Endothelial cell of umbilical vein (primary cell): ENCODE results near the gene B3GALT6. TPM values are rescaled to one million over a fixed set of nuclear protein-coding genes. Genes with fewer than 3 reads are reported as not detected.

Experiments
- BruUV-seq: library from RNA; stranded (reverse); fragments of 400-500 nt; replicated peaks from 2 replicates; lab custom pipeline; 2021; lab: Mats Ljungman, UMichigan
- CTCF ChIA-PET: fragments of 300-600, 350-600 bp; sonication (Branson Sonifier 250); formaldehyde crosslinking; loops from one replicate; lab custom pipeline; 2021; ENCODE audit warnings: antibody characterized with exemption, inconsistent platforms; lab: Charles Lee
- POLR2A ChIA-PET: fragments of 300-600, 350-600 bp; sonication (Branson Sonifier 250); formaldehyde crosslinking; loops from one replicate; lab custom pipeline; 2021; ENCODE audit warnings: antibody characterized with exemption, inconsistent platforms; lab: Charles Lee
- DNase-seq: peaks from one replicate; pipeline ENCODE4 v3.0.0-alpha.2; 2011; ENCODE audit warnings: low read depth, low spot score
- FAIRE-seq: peaks from 2 replicates; lab custom pipeline; 2011; peaks lifted over from hg19 to GRCh38; lab: Jason Lieb, UNC
- H2AFZ ChIP-seq: 2 replicates; pipeline ENCODE4 v1.6.0; 2012; ENCODE audit warnings: low read depth, low read length, control low read depth, inconsistent platforms
- H3K27ac ChIP-seq: 2 replicates; pipeline ENCODE4 v1.5.1; 2011; ENCODE audit warnings: low read depth, mild to moderate bottlenecking, control low read depth, low read length, moderate library complexity; ENCODE audit not compliant: insufficient read depth
- H3K27me3 ChIP-seq, 2 experiments: 2 replicates each; pipeline versions ENCODE4 v1.6.0 to v1.6.1; 2011; ENCODE audit warnings: low read length in 2 of 2, mixed read lengths in 1 of 2; ENCODE audit not compliant: control insufficient read depth in 2 of 2, insufficient read depth in 2 of 2
- H3K36me3 ChIP-seq, 2 experiments: 2 replicates in 1 of 2; 3 replicates in 1 of 2; pipeline ENCODE4 v1.5.1; 2011; ENCODE audit warnings: low read length in 2 of 2, mild to moderate bottlenecking in 1 of 2, moderate library complexity in 1 of 2; ENCODE audit not compliant: control insufficient read depth in 2 of 2, insufficient read depth in 2 of 2; ENCODE audit errors: extremely low read depth in 1 of 2
- H3K4me1 ChIP-seq: 3 replicates; pipeline ENCODE4 v1.5.1; 2011; ENCODE audit warnings: mild to moderate bottlenecking, low read length; ENCODE audit not compliant: control insufficient read depth, insufficient read depth; ENCODE audit errors: extremely low read depth
- H3K4me2 ChIP-seq: 2 replicates; pipeline ENCODE4 v1.6.1; 2011; ENCODE audit warnings: low read length, control low read depth, mixed read lengths; ENCODE audit not compliant: insufficient read depth
- H3K4me3 ChIP-seq, 3 experiments: fragments of 200-600 bp in 1 of 3; sonication (generic), shearing (Covaris generic) in 1 of 3; replicated peaks in 1 of 3; 2 replicates each; pipeline ENCODE4 v1.5.1; 2011 to 2016; ENCODE audit warnings: control low read depth in 3 of 3, low read length in 3 of 3, mild to moderate bottlenecking in 2 of 3, inconsistent platforms in 1 of 3, low read depth in 1 of 3, moderate library complexity in 1 of 3; ENCODE audit not compliant: insufficient read depth in 1 of 3
- H3K79me2 ChIP-seq: 2 replicates; pipeline ENCODE4 v1.6.0; 2012; ENCODE audit warnings: low read length, inconsistent platforms; ENCODE audit not compliant: control insufficient read depth, insufficient read depth
- H3K9ac ChIP-seq: replicated peaks from 2 replicates; pipeline ENCODE3; 2011; ENCODE audit warnings: low read length, control low read depth; ENCODE audit not compliant: insufficient read depth; ENCODE audit errors: extremely low read depth
- H3K9me1 ChIP-seq: replicated peaks from 3 replicates; pipeline ENCODE4 v1.6.0; 2011; ENCODE audit warnings: mild to moderate bottlenecking, low read length; ENCODE audit not compliant: control insufficient read depth, insufficient read depth; ENCODE audit errors: extremely low read depth
- H3K9me3 ChIP-seq: replicated peaks from 2 replicates; pipeline ENCODE4 v1.5.1; 2012; ENCODE audit warnings: low read length, inconsistent platforms; ENCODE audit not compliant: control insufficient read depth, insufficient read depth
- H4K20me1 ChIP-seq: replicated peaks from 2 replicates; pipeline ENCODE3; 2011; ENCODE audit warnings: mild to moderate bottlenecking, low read length; ENCODE audit not compliant: control insufficient read depth, insufficient read depth; ENCODE audit errors: extremely low read depth
- EZH2 ChIP-seq: IDR thresholded peaks from 2 replicates; pipeline ENCODE4 v1.6.1; 2012; ENCODE audit warnings: borderline replicate concordance, low read depth, mild to moderate bottlenecking, moderate library complexity, low read length, inconsistent platforms; ENCODE audit not compliant: severe bottlenecking
- FOS ChIP-seq: IDR thresholded peaks from 2 replicates; pipeline ENCODE4 v1.6.1; 2011; ENCODE audit warnings: mild to moderate bottlenecking, low read length, moderate library complexity, borderline replicate concordance; ENCODE audit not compliant: insufficient read depth
- GATA2 ChIP-seq: IDR thresholded peaks from 2 replicates; pipeline ENCODE4 v1.7.0; 2011; ENCODE audit warnings: low read depth, mild to moderate bottlenecking, moderate library complexity, mixed read lengths, low read length; ENCODE audit not compliant: insufficient read length, insufficient read depth
- JUN ChIP-seq: IDR thresholded peaks from 2 replicates; pipeline ENCODE4 v1.6.1; 2011; ENCODE audit warnings: borderline replicate concordance, low read depth; ENCODE audit not compliant: insufficient read length, insufficient read depth
- MYC ChIP-seq: IDR thresholded peaks from one replicate; pipeline ENCODE4 v1.6.1; 2011; ENCODE audit warnings: mild to moderate bottlenecking, low read depth, low read length
- POLR2A ChIP-seq: IDR thresholded peaks from 2 replicates; pipeline ENCODE4 v1.6.1; 2012; ENCODE audit warnings: low read depth, mild to moderate bottlenecking, control low read depth, low read length
- POLR2AphosphoS5 ChIP-seq: IDR thresholded peaks from 2 replicates; pipeline ENCODE4 v1.6.1; 2012; ENCODE audit warnings: low read depth, mild to moderate bottlenecking, control low read depth, low read length, moderate library complexity; ENCODE audit not compliant: insufficient read depth
- dilution Hi-C: fragments of 300-500 bp; cut with MboI; formaldehyde crosslinking; loops from one replicate; pipeline ENCODE4 v1.15.0; 2019; ENCODE audit warnings: low sequenced_read_pairs; ENCODE audit not compliant: extremely low pct_ligation_motif_present
- intact Hi-C: fragments of 100-400 bp; cut with micrococcal nuclease; formaldehyde crosslinking; loops from one replicate; pipeline ENCODE4 v1.10.0; 2022
- polyA plus RNA-seq, 4 experiments: library from polyadenylated mRNA; depleted of rRNA in 3 of 4; stranded (reverse) in 3 of 4; unstranded in 1 of 4; fragments of >200 nt; gene quantifications; 2 replicates each; pipeline versions ENCODE4 v1.2.1 to v1.2.3, GENCODE V29; 2011 to 2012; ENCODE audit warnings: missing spikeins in 1 of 4
- total RNA-seq: library from RNA; stranded (reverse); gene quantifications from 2 replicates; pipeline ENCODE4 v1.2.3, GENCODE V29; 2021
- TF ChIP-seq, protein P1 (sequence below), 2 donors: IDR thresholded peaks; 1 replicate in 1 of 2; 2 replicates in 1 of 2; pipeline ENCODE4 v1.5.1; 2011; ENCODE audit warnings: low read length in 2 of 2, mild to moderate bottlenecking in 2 of 2, moderate library complexity in 2 of 2, control low read depth in 1 of 2, inconsistent platforms in 1 of 2, low read depth in 1 of 2; ENCODE audit not compliant: insufficient read depth in 1 of 2; ENCODE audit errors: extremely low read depth in 1 of 2
- TF ChIP-seq, protein P2 (sequence below): IDR thresholded peaks from 2 replicates; pipeline ENCODE4 v1.6.1; 2011; ENCODE audit not compliant: insufficient read depth, insufficient read length

Gene B3GALT6
- total and polyA plus RNA-seq, 2 donors (not counting 3 experiments of a cell fraction or from before 2014, with no cell fraction given) = 24.6 to 34.1 TPM

DNA sequence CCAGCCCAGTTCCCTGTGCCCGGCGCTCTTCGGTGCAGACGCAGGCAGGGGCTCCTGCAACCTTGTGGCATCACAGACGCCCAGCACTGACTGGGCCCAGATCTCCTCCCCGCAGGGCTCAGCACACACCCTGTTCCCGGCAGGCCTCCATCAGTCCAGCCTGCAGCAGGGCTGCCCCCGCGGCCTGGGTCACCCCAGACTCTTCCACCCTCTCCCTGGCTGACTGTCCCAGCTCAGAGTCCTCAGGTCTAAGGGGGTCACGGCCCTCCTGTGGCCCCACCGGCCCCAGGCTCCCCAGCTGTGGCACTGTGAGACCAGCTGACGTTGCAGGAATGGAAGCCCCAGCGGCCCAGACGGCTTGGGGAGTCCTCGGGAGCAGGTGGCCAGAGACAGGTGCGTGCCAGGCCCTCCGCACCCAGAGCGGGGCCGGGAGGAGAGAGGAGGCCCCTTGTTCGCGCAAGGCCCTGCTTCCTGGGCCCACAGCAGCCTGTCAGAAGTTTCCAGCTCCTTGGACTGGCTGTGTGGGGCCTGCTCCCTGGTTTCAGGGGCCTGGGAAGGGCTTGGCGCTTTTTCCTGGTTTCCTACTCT is 4.2 kb downstream of the B3GALT6 start:
- H3K27ac ChIP-seq = no peak overlapping the region

More for the DNA sequence above, 4.2 kb downstream of the B3GALT6 start:
- FAIRE-seq (no peak), DNase-seq (no peak)
- H3K9me3 ChIP-seq = no peaks in the 10 kb centered on the region
- no TSS peak for BruUV-seq
- no peak overlapping the region for H3K4me2 ChIP-seq
- ChIA-PET POLR2A (no interaction called here), CTCF (no interaction called here)
- no peaks in the 10 kb centered on the region for H3K4me1 ChIP-seq
- no peaks in the 10 kb centered on the region for H3K27me3 ChIP-seq
- TF ChIP-seq, protein P1, sequence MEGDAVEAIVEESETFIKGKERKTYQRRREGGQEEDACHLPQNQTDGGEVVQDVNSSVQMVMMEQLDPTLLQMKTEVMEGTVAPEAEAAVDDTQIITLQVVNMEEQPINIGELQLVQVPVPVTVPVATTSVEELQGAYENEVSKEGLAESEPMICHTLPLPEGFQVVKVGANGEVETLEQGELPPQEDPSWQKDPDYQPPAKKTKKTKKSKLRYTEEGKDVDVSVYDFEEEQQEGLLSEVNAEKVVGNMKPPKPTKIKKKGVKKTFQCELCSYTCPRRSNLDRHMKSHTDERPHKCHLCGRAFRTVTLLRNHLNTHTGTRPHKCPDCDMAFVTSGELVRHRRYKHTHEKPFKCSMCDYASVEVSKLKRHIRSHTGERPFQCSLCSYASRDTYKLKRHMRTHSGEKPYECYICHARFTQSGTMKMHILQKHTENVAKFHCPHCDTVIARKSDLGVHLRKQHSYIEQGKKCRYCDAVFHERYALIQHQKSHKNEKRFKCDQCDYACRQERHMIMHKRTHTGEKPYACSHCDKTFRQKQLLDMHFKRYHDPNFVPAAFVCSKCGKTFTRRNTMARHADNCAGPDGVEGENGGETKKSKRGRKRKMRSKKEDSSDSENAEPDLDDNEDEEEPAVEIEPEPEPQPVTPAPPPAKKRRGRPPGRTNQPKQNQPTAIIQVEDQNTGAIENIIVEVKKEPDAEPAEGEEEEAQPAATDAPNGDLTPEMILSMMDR (IDR thresholded peaks at IDR 0.05; ENCODE audit: extremely low read depth in 1 of 2, insufficient read depth in 1 of 2, low read depth in 1 of 2, low read length in 2 of 2) = no peak
- TF ChIP-seq MYC (no peak), POLR2A (no peak), POLR2AphosphoS5 (no peak), FOS (no peak), GATA2 (no peak), EZH2 (no peak), JUN (no peak)
- TF ChIP-seq, protein P2, sequence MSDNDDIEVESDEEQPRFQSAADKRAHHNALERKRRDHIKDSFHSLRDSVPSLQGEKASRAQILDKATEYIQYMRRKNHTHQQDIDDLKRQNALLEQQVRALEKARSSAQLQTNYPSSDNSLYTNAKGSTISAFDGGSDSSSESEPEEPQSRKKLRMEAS = no peak
- H4K20me1 ChIP-seq = no peaks in the 10 kb centered on the region
- no peaks in the 10 kb centered on the region for H3K36me3 ChIP-seq
- no peak overlapping the region for H3K4me3 ChIP-seq
- H3K9ac ChIP-seq = no peak overlapping the region
- no peaks in the 10 kb centered on the region for H3K9me1 ChIP-seq
- H2AFZ ChIP-seq = no peak overlapping the region
- dilution Hi-C loops = no loop called here
- intact Hi-C loops = no loop called here
- H3K79me2 ChIP-seq = peaks cover 20% of the 10 kb centered on the region
